Hepatocyte (in vitro differentiated cells): Measurements from ENCODE around the gene SATB1. TPM values are rescaled to one million over a fixed set of nuclear protein-coding genes. Genes with fewer than 3 reads are reported as not detected.

Source experiments
- DNase-seq: peaks from one replicate; pipeline ENCODE4 v3.0.0-alpha.2; 2016; ENCODE audit warnings: low spot score
- H2AFZ ChIP-seq: fragments of 200-600 bp; sonication (generic); 2 replicates; pipeline ENCODE4 v1.6.0; 2016; ENCODE audit warnings: antibody characterized with exemption, mild to moderate bottlenecking
- H3K27ac ChIP-seq: fragments of 200-600 bp; sonication (generic); 2 replicates; pipeline ENCODE4 v1.5.1; 2016; ENCODE audit warnings: mild to moderate bottlenecking
- H3K27me3 ChIP-seq: fragments of 200-600 bp; sonication (generic); 2 replicates; pipeline ENCODE4 v1.6.1; 2016
- H3K36me3 ChIP-seq: fragments of 200-600 bp; sonication (generic); replicated peaks from 2 replicates; pipeline ENCODE4 v1.5.1; 2016; ENCODE audit warnings: low read depth; ENCODE audit not compliant: insufficient read depth
- H3K4me1 ChIP-seq: fragments of 200-600 bp; sonication (generic); 2 replicates; pipeline ENCODE4 v1.5.1; 2016; ENCODE audit warnings: mild to moderate bottlenecking, moderate library complexity; ENCODE audit not compliant: insufficient read depth
- H3K4me2 ChIP-seq: fragments of 200-600 bp; sonication (generic); 2 replicates; pipeline ENCODE4 v1.6.0; 2016
- H3K4me3 ChIP-seq: fragments of 200-600 bp; sonication (generic); 2 replicates; pipeline ENCODE4 v1.5.1; 2016; ENCODE audit warnings: mild to moderate bottlenecking
- H3K79me2 ChIP-seq: fragments of 200-600 bp; sonication (generic); 2 replicates; pipeline ENCODE4 v1.6.0; 2017; ENCODE audit warnings: mild to moderate bottlenecking
- H3K9me2 ChIP-seq: fragments of 200-600 bp; sonication (generic); replicated peaks from 2 replicates; pipeline ENCODE4 v1.6.0; 2017; ENCODE audit warnings: mild to moderate bottlenecking; ENCODE audit not compliant: insufficient read depth
- H3K9me3 ChIP-seq: fragments of 200-600 bp; sonication (generic); 2 replicates; pipeline ENCODE4 v1.5.1; 2016; ENCODE audit warnings: low read depth, mild to moderate bottlenecking
- H4K20me1 ChIP-seq: fragments of 200-600 bp; sonication (generic); 2 replicates; pipeline ENCODE4 v1.6.0; 2016; ENCODE audit warnings: mild to moderate bottlenecking; ENCODE audit not compliant: insufficient read depth, poor library complexity, severe bottlenecking
- EZH2 ChIP-seq: fragments of 200-600 bp; sonication (generic); IDR thresholded peaks from 2 replicates; pipeline ENCODE4 v1.6.1; 2016; ENCODE audit warnings: antibody characterized with exemption, mild to moderate bottlenecking, borderline replicate concordance
- EZH2phosphoT487 ChIP-seq: fragments of 200-600 bp; sonication (generic); IDR thresholded peaks from one replicate; pipeline ENCODE4 v1.6.1; 2018; ENCODE audit warnings: antibody characterized with exemption, mild to moderate bottlenecking, low read depth, moderate library complexity; ENCODE audit not compliant: unreplicated experiment, severe bottlenecking
- WGBS: methylation state at CpG from one replicate; pipeline ENCODE4 v1.1.6; 2016; ENCODE audit warnings: low lambda C conversion rate; ENCODE audit errors: missing lambda C conversion rate; 5-methylcytosine and 5-hydroxymethylcytosine counted together
- polyA plus RNA-seq: library from polyadenylated mRNA; unstranded; fragments of >200 nt; fragmentation: Nextera tagmentation; extraction: Ambion mirVana; gene quantifications from 2 replicates; pipeline ENCODE4 v1.2.1, GENCODE V29; 2016
- total RNA-seq: library from RNA; depleted of rRNA; stranded (reverse); fragments of >200 nt; gene quantifications from 2 replicates; pipeline ENCODE4 v1.2.3, GENCODE V29; 2014
- TF ChIP-seq, protein P1 (sequence below): fragments of 200-600 bp; sonication (generic); IDR thresholded peaks from 2 replicates; pipeline ENCODE4 v1.5.1; 2016; ENCODE audit warnings: antibody characterized with exemption, mild to moderate bottlenecking; ENCODE audit not compliant: poor library complexity

The SATB1 gene
- total and polyA plus RNA-seq, 2 experiments from 2014 or later = 10.0 to 30.7 TPM

GRCh38 chr3:18420555-18420954, 4.6 kb downstream of the SATB1 start:
- peak overlapping the region; percentile 14 for H3K27ac ChIP-seq
- H3K9me2 ChIP-seq = no peaks in the 10 kb centered on the region
- no peaks in the 10 kb centered on the region for H3K36me3 ChIP-seq
- TF ChIP-seq, protein P1, sequence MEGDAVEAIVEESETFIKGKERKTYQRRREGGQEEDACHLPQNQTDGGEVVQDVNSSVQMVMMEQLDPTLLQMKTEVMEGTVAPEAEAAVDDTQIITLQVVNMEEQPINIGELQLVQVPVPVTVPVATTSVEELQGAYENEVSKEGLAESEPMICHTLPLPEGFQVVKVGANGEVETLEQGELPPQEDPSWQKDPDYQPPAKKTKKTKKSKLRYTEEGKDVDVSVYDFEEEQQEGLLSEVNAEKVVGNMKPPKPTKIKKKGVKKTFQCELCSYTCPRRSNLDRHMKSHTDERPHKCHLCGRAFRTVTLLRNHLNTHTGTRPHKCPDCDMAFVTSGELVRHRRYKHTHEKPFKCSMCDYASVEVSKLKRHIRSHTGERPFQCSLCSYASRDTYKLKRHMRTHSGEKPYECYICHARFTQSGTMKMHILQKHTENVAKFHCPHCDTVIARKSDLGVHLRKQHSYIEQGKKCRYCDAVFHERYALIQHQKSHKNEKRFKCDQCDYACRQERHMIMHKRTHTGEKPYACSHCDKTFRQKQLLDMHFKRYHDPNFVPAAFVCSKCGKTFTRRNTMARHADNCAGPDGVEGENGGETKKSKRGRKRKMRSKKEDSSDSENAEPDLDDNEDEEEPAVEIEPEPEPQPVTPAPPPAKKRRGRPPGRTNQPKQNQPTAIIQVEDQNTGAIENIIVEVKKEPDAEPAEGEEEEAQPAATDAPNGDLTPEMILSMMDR = no peak
- no peak for TF ChIP-seq EZH2phosphoT487
- no peak for TF ChIP-seq EZH2
- H3K79me2 ChIP-seq = peaks cover 33% of the 10 kb centered on the region
- 84% methylated on average over 9 of the region's 9 CpGs for WGBS
- no peak overlapping the region for H2AFZ ChIP-seq
- no peak overlapping the region for H3K4me3 ChIP-seq
- H3K4me2 ChIP-seq = peak overlapping the region; percentile 65
- DNase-seq = no peak
- H3K9me3 ChIP-seq = no peaks in the 10 kb centered on the region
- no peaks in the 10 kb centered on the region for H4K20me1 ChIP-seq
- H3K4me1 ChIP-seq = peaks cover 13% of the 10 kb centered on the region
- H3K27me3 ChIP-seq = no peaks in the 10 kb centered on the region

DNA sequence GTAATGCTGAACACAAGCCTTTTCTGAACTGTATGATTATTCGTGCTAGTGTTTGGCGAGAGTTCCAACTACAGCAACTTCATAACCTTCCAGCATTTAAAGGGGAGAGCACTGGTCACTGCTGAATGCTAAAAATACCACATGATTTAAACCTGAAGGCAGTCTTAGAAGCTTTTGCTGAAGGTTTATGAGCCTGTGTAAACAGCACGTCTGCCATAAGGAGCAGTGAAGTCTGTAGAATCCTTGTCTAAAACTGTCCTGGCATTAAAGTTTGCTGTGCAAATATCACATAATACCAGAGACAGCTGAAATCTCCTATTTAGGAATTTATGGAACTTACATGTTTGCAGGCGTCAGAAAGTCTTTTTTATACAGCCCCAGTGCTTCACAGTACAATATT, 5.9 kb downstream of the SATB1 start:
- Histone ChIP-seq H3K4me2 (peak overlapping the region; percentile 65), H3K9me2 (no peaks in the 10 kb centered on the region), H3K4me1 (peaks cover 13% of the 10 kb centered on the region), H4K20me1 (no peaks in the 10 kb centered on the region), H3K36me3 (no peaks in the 10 kb centered on the region), H3K9me3 (no peaks in the 10 kb centered on the region), H3K27me3 (no peaks in the 10 kb centered on the region), H3K79me2 (peaks cover 29% of the 10 kb centered on the region), H3K27ac (peak overlapping the region; percentile 65), H2AFZ (no peak overlapping the region), H3K4me3 (no peak overlapping the region)
- TF ChIP-seq, protein P1 = no peak
- TF ChIP-seq EZH2 = no peak
- no peak for TF ChIP-seq EZH2phosphoT487
- 29% methylated on average over 4 of the region's 4 CpGs for WGBS
- peak; percentile 11 for DNase-seq

- no peaks in the 10 kb centered on the region for H3K9me2 ChIP-seq
- peaks cover 21% of the 10 kb centered on the region for H3K79me2 ChIP-seq
- no peak for DNase-seq
- H3K4me3 ChIP-seq = no peak overlapping the region
- TF ChIP-seq, protein P1 = no peak
- TF ChIP-seq EZH2phosphoT487 = no peak
- no peak for TF ChIP-seq EZH2
- no peak overlapping the region for H2AFZ ChIP-seq
- no peaks in the 10 kb centered on the region for H3K27me3 ChIP-seq
- no peaks in the 10 kb centered on the region for H3K36me3 ChIP-seq
- WGBS = 88% methylated on average over 10 of the region's 10 CpGs
- H4K20me1 ChIP-seq = no peaks in the 10 kb centered on the region
- H3K9me3 ChIP-seq = no peaks in the 10 kb centered on the region
- H3K4me1 ChIP-seq = peaks cover 13% of the 10 kb centered on the region
- no peak overlapping the region for H3K4me2 ChIP-seq
- H3K27ac ChIP-seq = peak overlapping the region; percentile 4
Observed at GRCh38 chr3:18417904-18418572, 7.1 kb downstream of the SATB1 start.
